GM12878 (cell line): ENCODE data around the gene GCK. TPM values are rescaled to one million over a fixed set of nuclear protein-coding genes. Genes with fewer than 3 reads are reported as not detected.

ENCODE experiments used
- ATAC-seq: fragments of 200-7000 bp; cut with Tn5 transposase; 3 replicates; pipeline ENCODE4 v1.9.1; 2020; ENCODE audit warnings: mild to moderate bottlenecking, moderate library complexity
- BruUV-seq: library from RNA; stranded (reverse); fragments of 400-500 nt; replicated peaks from 2 replicates; lab custom pipeline; 2021; lab: Mats Ljungman, UMichigan
- CTCF ChIA-PET: fragments of 300-600 bp; sonication (Branson Sonifier 250); formaldehyde crosslinking; extraction: SDS; loops from one replicate; lab custom pipeline; 2021; ENCODE audit warnings: inconsistent platforms; lab: Yijun Ruan, JAX
- POLR2A ChIA-PET: fragments of 350-600 bp; formaldehyde crosslinking; extraction: SDS; loops from one replicate; lab custom pipeline; 2021; ENCODE audit warnings: inconsistent platforms; lab: Charles Lee
- RAD21 ChIA-PET: fragments of 300-600 bp; sonication (Branson Sonifier 250); formaldehyde crosslinking; loops from one replicate; lab custom pipeline; 2023; ENCODE audit warnings: antibody characterized with exemption; ENCODE audit not compliant: unreplicated experiment; lab: Charles Lee
- SMC1A ChIA-PET: fragments of 300-600 bp; sonication (Branson Sonifier 250); formaldehyde crosslinking; loops from one replicate; lab custom pipeline; 2023; ENCODE audit not compliant: unreplicated experiment, uncharacterized antibody; lab: Charles Lee
- DNase-seq: peaks from one replicate; pipeline ENCODE4 v3.0.0-alpha.2; 2011; ENCODE audit warnings: low read depth, low spot score
- FAIRE-seq: peaks from 3 replicates; lab custom pipeline; 2011; peaks lifted over from hg19 to GRCh38; lab: Jason Lieb, UNC
- H2AFZ ChIP-seq: 2 replicates; pipeline ENCODE4 v1.6.0; 2011; ENCODE audit warnings: low read depth, low read length, control low read depth; ENCODE audit not compliant: control insufficient read depth
- H3K27ac ChIP-seq: 2 replicates; pipeline ENCODE4 v1.5.1; 2011; ENCODE audit warnings: control low read depth; ENCODE audit not compliant: control insufficient read depth, insufficient read depth
- H3K27me3 ChIP-seq, 2 experiments: replicated peaks in 1 of 2; 2 replicates each; pipeline versions ENCODE4 v1.6.0 to v1.6.1; 2011; ENCODE audit warnings: low read length in 1 of 2; ENCODE audit not compliant: control insufficient read depth in 2 of 2, insufficient read depth in 2 of 2
- H3K36me3 ChIP-seq, 2 experiments: 2 replicates each; pipeline ENCODE4 v1.5.1; 2011; ENCODE audit warnings: low read length in 1 of 2; ENCODE audit not compliant: control insufficient read depth in 2 of 2, insufficient read depth in 2 of 2
- H3K4me1 ChIP-seq: 2 replicates; pipeline ENCODE4 v1.6.1; 2011; ENCODE audit warnings: mild to moderate bottlenecking, low read length, moderate library complexity, mixed read lengths; ENCODE audit not compliant: control insufficient read depth, insufficient read depth
- H3K4me2 ChIP-seq: 2 replicates; pipeline ENCODE4 v1.6.0; 2011; ENCODE audit warnings: control low read depth; ENCODE audit not compliant: control insufficient read depth, insufficient read depth
- H3K4me3 ChIP-seq: fragments of 200-600 bp; sonication (generic); 2 replicates; pipeline ENCODE4 v1.5.1; 2016
- H3K79me2 ChIP-seq: 2 replicates; pipeline ENCODE4 v1.6.0; 2011; ENCODE audit warnings: low read length; ENCODE audit not compliant: control insufficient read depth, insufficient read depth
- H3K9ac ChIP-seq: 2 replicates; pipeline ENCODE4 v1.8.0; 2011; ENCODE audit warnings: low read length, control low read depth, mixed read lengths; ENCODE audit not compliant: control insufficient read depth, insufficient read depth
- H3K9me3 ChIP-seq: replicated peaks from 3 replicates; pipeline ENCODE4 v1.5.1; 2011; ENCODE audit warnings: mild to moderate bottlenecking, low read length; ENCODE audit not compliant: control insufficient read depth, insufficient read depth
- H4K20me1 ChIP-seq: 2 replicates; pipeline ENCODE4 v1.6.0; 2011; ENCODE audit not compliant: control insufficient read depth, insufficient read depth
- BHLHE40 ChIP-seq, 2 experiments: fragments of 450-650 bp in 1 of 2; IDR thresholded peaks; 2 replicates each; pipeline ENCODE4 v1.6.1; 2011 to 2017; ENCODE audit warnings: low read depth in 2 of 2, borderline replicate concordance in 1 of 2, improper control_type of control experiment in 1 of 2, low read length in 1 of 2, mild to moderate bottlenecking in 1 of 2
- MTA3 ChIP-seq: IDR thresholded peaks from 2 replicates; pipeline ENCODE4 v1.6.1; 2012; ENCODE audit warnings: low read length, inconsistent platforms, borderline replicate concordance
- POLR2A ChIP-seq: IDR thresholded peaks from 2 replicates; pipeline ENCODE4 v1.6.1; 2011; ENCODE audit warnings: low read depth, mild to moderate bottlenecking, low read length
- TBL1XR1 ChIP-seq: IDR thresholded peaks from 2 replicates; pipeline ENCODE4 v1.6.1; 2012; ENCODE audit warnings: low read depth, low read length, improper control_type of control experiment
- WGBS: methylation state at CpG from one replicate; pipeline ENCODE4 v1.1.6; 2016; ENCODE audit warnings: low lambda C conversion rate; ENCODE audit not compliant: insufficient replicate concordance, insufficient coverage; ENCODE audit errors: missing lambda C conversion rate; 5-methylcytosine and 5-hydroxymethylcytosine counted together
- in situ Hi-C: fragments of 300-500 bp; cut with MboI; formaldehyde crosslinking; loops from 9 replicates; pipeline ENCODE4 v1.14.3; 2018; ENCODE audit warnings: mixed read lengths
- intact Hi-C: fragments of 100-400 bp; cut with micrococcal nuclease; formaldehyde crosslinking; loops from one replicate; pipeline ENCODE4 v1.14.2; 2022; ENCODE audit not compliant: unreplicated experiment
- polyA plus RNA-seq, 11 experiments: library from polyadenylated mRNA; depleted of rRNA in 4 of 11; unstranded in 6 of 11; stranded (reverse) in 5 of 11; fragments of >200 nt; fragmentation: Nextera tagmentation in 4 of 11; fragmentation: Illumina TruSeq in 1 of 11; extraction: Ambion mirVana in 4 of 11; extraction: Trizol in 1 of 11; gene quantifications; 1 replicate in 1 of 11; 2 replicates in 10 of 11; pipeline versions ENCODE4 v1.2.1 to v1.2.3, GENCODE V29; 2011 to 2016; ENCODE audit warnings: inconsistent platforms in 2 of 11, missing spikeins in 2 of 11, low read depth in 1 of 11
- total RNA-seq, 4 experiments: library from RNA; depleted of rRNA in 3 of 4; stranded (reverse); fragments of >200 nt in 3 of 4; fragmentation: Illumina TruSeq in 1 of 4; extraction: Trizol in 1 of 4; gene quantifications; 2 replicates each; pipeline versions ENCODE4 v1.2.1 to v1.2.3, GENCODE V29; 2013 to 2021

The GCK gene
- total and polyA plus RNA-seq, 10 of the 15 experiments (the other 5 are each of a cell fraction or from before 2014, with no cell fraction given), result 0.06 to 0.16 TPM; not detected in 8

DNA sequence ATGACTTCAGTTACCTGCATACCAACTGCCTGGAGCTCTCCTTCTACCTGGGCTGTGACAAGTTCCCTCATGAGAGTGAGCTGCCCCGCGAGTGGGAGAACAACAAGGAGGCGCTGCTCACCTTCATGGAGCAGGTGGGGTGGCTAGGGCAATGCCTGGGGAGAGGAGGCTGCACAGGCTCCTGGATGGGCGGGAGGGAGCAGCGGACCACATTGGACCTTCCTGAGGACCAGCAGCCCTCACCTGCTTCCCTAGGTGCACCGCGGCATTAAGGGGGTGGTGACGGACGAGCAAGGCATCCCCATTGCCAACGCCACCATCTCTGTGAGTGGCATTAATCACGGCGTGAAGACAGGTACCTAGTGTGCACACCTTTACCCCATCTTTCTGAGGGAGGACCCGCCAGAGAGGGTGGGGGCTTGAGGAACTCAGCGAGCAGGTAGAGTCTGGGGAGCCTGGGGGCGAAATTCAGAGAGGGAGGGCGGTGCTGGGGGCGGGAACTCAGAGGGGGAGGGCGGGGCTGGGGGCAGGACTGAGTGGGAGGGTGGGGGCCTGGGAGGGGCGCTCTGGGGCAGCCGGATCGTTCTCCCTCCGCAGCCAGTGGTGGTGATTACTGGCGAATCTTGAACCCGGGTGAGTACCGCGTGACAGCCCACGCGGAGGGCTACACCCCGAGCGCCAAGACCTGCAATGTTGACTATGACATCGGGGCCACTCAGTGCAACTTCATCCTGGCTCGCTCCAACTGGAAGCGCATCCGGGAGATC, 76.1 kb downstream of the GCK start (continued):
- TF ChIP-seq BHLHE40 (IDR thresholded peaks at IDR 0.05; ENCODE audit: borderline replicate concordance in 1 of 2, low read depth in 2 of 2, low read length in 1 of 2) (no peak), MTA3 (no peak)
- TF ChIP-seq, all 136 proteins: peak for 0

DNA sequence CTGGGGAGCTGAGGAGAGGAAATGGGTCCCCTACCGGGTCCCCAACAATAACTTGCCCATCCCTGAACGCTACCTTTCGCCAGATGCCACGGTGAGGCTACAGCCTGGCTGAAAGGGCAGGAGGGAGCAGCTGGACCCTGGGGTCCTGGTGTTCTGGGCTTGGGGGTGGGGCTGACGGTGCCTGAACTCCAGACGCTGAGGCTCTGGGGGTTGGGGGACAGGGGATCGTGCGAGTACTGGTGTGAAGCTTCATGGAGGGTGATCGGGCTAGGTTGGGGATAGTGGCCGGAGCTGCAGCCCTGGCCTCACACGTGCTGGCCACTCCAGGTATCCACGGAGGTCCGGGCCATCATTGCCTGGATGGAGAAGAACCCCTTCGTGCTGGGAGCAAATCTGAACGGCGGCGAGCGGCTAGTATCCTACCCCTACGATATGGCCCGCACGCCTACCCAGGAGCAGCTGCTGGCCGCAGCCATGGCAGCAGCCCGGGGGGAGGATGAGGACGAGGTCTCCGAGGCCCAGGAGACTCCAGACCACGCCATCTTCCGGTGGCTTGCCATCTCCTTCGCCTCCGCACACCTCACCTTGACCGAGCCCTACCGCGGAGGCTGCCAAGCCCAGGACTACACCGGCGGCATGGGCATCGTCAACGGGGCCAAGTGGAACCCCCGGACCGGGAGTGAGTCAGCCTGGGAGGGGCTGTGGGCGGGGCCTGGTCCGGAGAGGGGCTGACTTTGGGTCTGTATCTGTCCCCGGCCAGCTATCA, 76.8 kb downstream of the GCK start:
- FAIRE-seq, result no peak
- no TSS peak for BruUV-seq
- Histone ChIP-seq H4K20me1 (no peaks in the 10 kb centered on the region), H3K4me2 (no peak overlapping the region), H3K79me2 (no peaks in the 10 kb centered on the region), H3K36me3 (peaks cover 5 to 10% of the 10 kb centered on the region in 2 experiments; a peak in 3 of 4 replicates), H3K9ac (no peak overlapping the region), H2AFZ (no peak overlapping the region), H3K9me3 (no peaks in the 10 kb centered on the region), H3K27me3 (no peaks in the 10 kb centered on the region; a peak in 1 of 4 replicates), H3K27ac (no peak overlapping the region), H3K4me1 (no peaks in the 10 kb centered on the region), H3K4me3 (no peak overlapping the region)
- ChIA-PET CTCF (no interaction called here), RAD21 (no interaction called here), POLR2A (no interaction called here), SMC1A (no interaction called here)
- intact Hi-C loops (no loop called here), in situ Hi-C loops (no loop called here)
- no peak for ATAC-seq
- WGBS, result 82% methylated on average over 40 of the region's 41 CpGs
- TF ChIP-seq TBL1XR1 (no peak), POLR2A (0 out of 2 replicates have a peak, but pooled peaks have one; percentile 21)
- DNase-seq, result no peak
